HepG2 (cell line): ENCODE measurements around the gene MAP3K1. TPM values are rescaled to one million over a fixed set of nuclear protein-coding genes. Genes with fewer than 3 reads are reported as not detected.

Experiments used
- CCDC6 ChIP-seq: sonication (generic); formaldehyde crosslinking; IDR thresholded peaks from 2 replicates; pipeline ENCODE4 v1.8.1; 2022; ENCODE audit warnings: mild to moderate bottlenecking, missing genetic modification reagents, moderate library complexity
- EP300 ChIP-seq, 3 experiments: sonication (generic) in 1 of 3; formaldehyde crosslinking in 1 of 3; IDR thresholded peaks; 2 replicates each; pipeline versions ENCODE4 v1.5.1 to v1.6.1; 2011 to 2020; ENCODE audit warnings: low read depth in 2 of 3, low read length in 2 of 3, borderline replicate concordance in 1 of 3, improper control_type of control experiment in 1 of 3, mild to moderate bottlenecking in 1 of 3, missing genetic modification reagents in 1 of 3, moderate library complexity in 1 of 3
- GPN1 ChIP-seq: sonication (generic); formaldehyde crosslinking; IDR thresholded peaks from 2 replicates; pipeline ENCODE4 v1.5.1; 2020; ENCODE audit warnings: missing genetic modification reagents, borderline replicate concordance
- HNRNPUL1 ChIP-seq: fragments of 200-400 bp; formaldehyde crosslinking; IDR thresholded peaks from 2 replicates; pipeline ENCODE4 v1.6.1; 2017; ENCODE audit warnings: low read depth, mild to moderate bottlenecking, low read length, moderate library complexity
- MAF1 ChIP-seq: sonication (generic); formaldehyde crosslinking; IDR thresholded peaks from 2 replicates; pipeline ENCODE4 v1.5.0; 2020; ENCODE audit warnings: missing genetic modification reagents, borderline replicate concordance
- MAX ChIP-seq: IDR thresholded peaks from 2 replicates; pipeline ENCODE4 v1.6.1; 2012; ENCODE audit warnings: inconsistent platforms
- MEIS2 ChIP-seq: sonication (generic); formaldehyde crosslinking; IDR thresholded peaks from 2 replicates; pipeline ENCODE4 v1.9.0; 2021; ENCODE audit warnings: mild to moderate bottlenecking, missing genetic modification reagents
- MLX ChIP-seq: IDR thresholded peaks from 2 replicates; pipeline ENCODE4 v1.6.1; 2016
- SRF ChIP-seq: IDR thresholded peaks from 2 replicates; pipeline ENCODE4 v1.6.1; 2011; ENCODE audit warnings: mild to moderate bottlenecking, low read depth, low read length, moderate library complexity
- TERF1 ChIP-seq: sonication (generic); formaldehyde crosslinking; IDR thresholded peaks from 2 replicates; pipeline ENCODE4 v1.8.0; 2022; ENCODE audit warnings: mild to moderate bottlenecking, missing genetic modification reagents, moderate library complexity
- ZBTB25 ChIP-seq: IDR thresholded peaks from 2 replicates; pipeline ENCODE4 v1.6.1; 2018; ENCODE audit warnings: missing genetic modification reagents
- ZFAT ChIP-seq: sonication (generic); formaldehyde crosslinking; conservative IDR thresholded peaks from 2 replicates; pipeline ENCODE4 v1.8.1; 2023; ENCODE audit warnings: missing genetic modification reagents, inconsistent platforms
- ZNF276 ChIP-seq: sonication (generic); formaldehyde crosslinking; IDR thresholded peaks from 2 replicates; pipeline ENCODE4 v1.4.0; 2020; ENCODE audit warnings: mild to moderate bottlenecking, low read depth, missing genetic modification reagents
- ZNF292 ChIP-seq: sonication (generic); formaldehyde crosslinking; IDR thresholded peaks from 2 replicates; pipeline ENCODE4 v1.8.1; 2022; ENCODE audit warnings: mild to moderate bottlenecking, low read depth, missing genetic modification reagents, borderline replicate concordance
- ZNF503 ChIP-seq: sonication (generic); formaldehyde crosslinking; IDR thresholded peaks from 2 replicates; pipeline ENCODE4 v1.4.0; 2020; ENCODE audit warnings: missing genetic modification reagents
- ZNF557 ChIP-seq: sonication (generic); formaldehyde crosslinking; IDR thresholded peaks from 2 replicates; pipeline ENCODE4 v1.4.0; 2020; ENCODE audit warnings: missing genetic modification reagents
- ZNF605 ChIP-seq: sonication (generic); formaldehyde crosslinking; IDR thresholded peaks from 2 replicates; pipeline ENCODE4 v1.8.0; 2022; ENCODE audit warnings: mild to moderate bottlenecking, missing genetic modification reagents
- ZNF607 ChIP-seq: sonication (generic); formaldehyde crosslinking; IDR thresholded peaks from 2 replicates; pipeline ENCODE4 v1.5.1; 2020; ENCODE audit warnings: missing genetic modification reagents, mild to moderate bottlenecking, borderline replicate concordance
- ZNF800 ChIP-seq: sonication (generic); formaldehyde crosslinking; IDR thresholded peaks from 2 replicates; pipeline ENCODE4 v1.4.0; 2020; ENCODE audit warnings: missing genetic modification reagents
- polyA plus RNA-seq, 8 experiments: library from polyadenylated mRNA; depleted of rRNA in 3 of 8; stranded (reverse) in 7 of 8; unstranded in 1 of 8; fragments of >200 nt; fragmentation: Illumina TruSeq in 4 of 8; extraction: Trizol in 4 of 8; gene quantifications; 2 replicates each; pipeline versions ENCODE4 v1.2.1 to v1.2.3, GENCODE V29; 2011 to 2016; ENCODE audit warnings: low read depth in 4 of 8, missing spikeins in 1 of 8, mixed read lengths in 1 of 8; ENCODE audit not compliant: insufficient read depth in 1 of 8
- total RNA-seq, 5 experiments: library from RNA; depleted of rRNA; stranded (reverse); fragments of >200 nt; fragmentation: Illumina TruSeq; extraction: Trizol; gene quantifications; 2 replicates each; pipeline ENCODE4 v1.2.3, GENCODE V29; 2016; ENCODE audit warnings: low read depth in 1 of 5

Gene MAP3K1
- total and polyA plus RNA-seq, 2 of the 13 experiments (the other 11 are each of a cell fraction or from before 2014, with no cell fraction given), result 16.4 to 30.3 TPM

- TF ChIP-seq ZNF276 (no peak), ZNF292 (CRISPR knock-in tag) (peak; percentile 19; the same call in 1 of the 2 replicates), EP300 (IDR thresholded peaks at IDR 0.05; ENCODE audit: low read depth in 2 of 2, low read length in 2 of 2) (0 out of 4 replicates have a peak, but pooled peaks of 1 of the 2 experiments have one; percentile 4), EP300 (CRISPR knock-in tag; IDR thresholded peaks at IDR 0.05; ENCODE audit: borderline replicate concordance) (no peak), MAF1 (no peak), ZNF607 (CRISPR knock-in tag) (no peak), ZNF503 (CRISPR knock-in tag) (no peak), TERF1 (CRISPR knock-in tag) (no peak), MEIS2 (CRISPR knock-in tag) (no peak), MLX (CRISPR knock-in tag) (no peak), ZNF605 (no peak), ZFAT (CRISPR knock-in tag) (no peak), CCDC6 (CRISPR knock-in tag) (0 out of 2 replicates have a peak, but pooled peaks have one; percentile 8), HNRNPUL1 (no peak), ZBTB25 (CRISPR knock-in tag) (no peak), ZNF800 (CRISPR knock-in tag) (0 out of 2 replicates have a peak, but pooled peaks have one; percentile 20), GPN1 (CRISPR knock-in tag) (no peak), SRF (no peak), MAX (peak; percentile 26; the same call in 1 of the 2 replicates), ZNF557 (CRISPR knock-in tag) (no peak)
Measured at GRCh38 chr5:56910210-56910965, 95.0 kb downstream of the MAP3K1 start (continued).
